Astrocyte (in vitro differentiated cells and primary cell): ENCODE data around the gene COQ10B.

ENCODE experiments used
- CTCF ChIP-seq: IDR thresholded peaks from 2 replicates; pipeline ENCODE4 v1.5.1; 2011; ENCODE audit warnings: low read depth, mild to moderate bottlenecking, inconsistent platforms, low read length, moderate library complexity; ENCODE audit not compliant: insufficient read depth
- EZH2 ChIP-seq: IDR thresholded peaks from 2 replicates; pipeline ENCODE4 v1.6.1; 2012; ENCODE audit warnings: mild to moderate bottlenecking, low read length, inconsistent platforms; ENCODE audit not compliant: insufficient read depth

- TF ChIP-seq CTCF, result no peak
- TF ChIP-seq EZH2, result no peak
These were observed 34.0 kb downstream of the COQ10B start for GRCh38 chr2:197487385-197487784.
